ENCODE data around the gene DGKE. TPM values are rescaled to one million over a fixed set of nuclear protein-coding genes. Genes with fewer than 3 reads are reported as not detected.

The DGKE gene
- total and polyA plus RNA-seq, 2 of the 8 experiments (the other 6 are each of a cell fraction or from before 2014, with no cell fraction given) = 1.7 to 7.4 TPM

- Histone ChIP-seq H2AK5ac (ENCODE audit: low read depth, low read length) (no peak overlapping the region), H3K4ac (replicated peaks; ENCODE audit: insufficient read length, low read depth, low read length) (no peak overlapping the region), H3K9ac (replicated peaks in 1 of 4; ENCODE audit: extremely low read depth in 1 of 4, low read depth in 3 of 4, low read length in 3 of 4) (no peak overlapping the region), H4K8ac (ENCODE audit: extremely low read depth, insufficient read depth, low read length) (no peak overlapping the region), H2BK5ac (ENCODE audit: low read depth, low read length) (no peak overlapping the region), H2BK120ac (replicated peaks; ENCODE audit: low read depth, low read length) (no peak overlapping the region), H4K20me1 (replicated peaks in 1 of 2; ENCODE audit: control insufficient read depth in 1 of 2, insufficient read depth in 2 of 2, low read length in 2 of 2) (peaks cover 0 to 3% of the 10 kb centered on the region in 2 experiments), H3K27ac (ENCODE audit: low read depth, low read length) (no peak overlapping the region), H3K4me2 (ENCODE audit: insufficient read depth in 1 of 2, low read depth in 2 of 2, low read length in 2 of 2) (no peak overlapping the region), H3K36me3 (ENCODE audit: control insufficient read depth in 2 of 4, insufficient read depth in 4 of 4, low read length in 3 of 4) (peaks cover 3 to 39% (median 10%) of the 10 kb centered on the region in 4 experiments; a peak in 5 of 8 replicates), H2BK15ac (ENCODE audit: low read length) (no peak overlapping the region), H3K18ac (ENCODE audit: extremely low read depth, low read length) (no peak overlapping the region), H3K9me3 (ENCODE audit: insufficient read depth in 2 of 2, low read depth in 1 of 2, low read length in 1 of 2) (no peaks in the 10 kb centered on the region), H3K4me3 (ENCODE audit: extremely low read depth in 1 of 4, insufficient read depth in 2 of 4, low read depth in 3 of 4, low read length in 4 of 4) (no peak overlapping the region), H4K91ac (replicated peaks; ENCODE audit: insufficient read length, low read length) (no peak overlapping the region), H3K4me1 (replicated peaks in 1 of 4; ENCODE audit: control insufficient read depth in 3 of 4, insufficient read depth in 4 of 4, low read length in 3 of 4) (peaks cover 0 to 3% (median 0%) of the 10 kb centered on the region in 4 experiments; a peak in 2 of 7 replicates), H2AFZ (ENCODE audit: low read length) (no peak overlapping the region), H3K27me3 (replicated peaks in 1 of 4; ENCODE audit: control insufficient read depth in 3 of 4, extremely low read depth in 1 of 4, insufficient read depth in 3 of 4, low read length in 3 of 4) (no peaks in the 10 kb centered on the region), H4K5ac (ENCODE audit: insufficient read length, low read depth, low read length) (no peak overlapping the region), H2BK12ac (ENCODE audit: low read depth, low read length) (no peak overlapping the region), H3K23ac (ENCODE audit: insufficient read length) (no peak overlapping the region), H3K79me1 (ENCODE audit: low read depth, low read length) (no peaks in the 10 kb centered on the region), H3K56ac (replicated peaks; ENCODE audit: insufficient read length, low read depth, low read length) (no peak overlapping the region), H3K14ac (ENCODE audit: insufficient read length) (no peak overlapping the region), H2BK20ac (ENCODE audit: low read length) (no peak overlapping the region), H3K79me2 (ENCODE audit: control insufficient read depth in 1 of 2, insufficient read depth in 2 of 2, low read length in 2 of 2) (no peaks in the 10 kb centered on the region), H3K23me2 (ENCODE audit: low read depth, low read length) (no peaks in the 10 kb centered on the region)
- FAIRE-seq (no peak), DNase-seq (ENCODE audit: low read depth in 1 of 2, low spot score in 2 of 2) (no peak)
- CTCF ChIA-PET (ENCODE audit: partially characterized antibody) = interaction anchor here (1.2 kb wide), 1 partner anchor 53 kb away, joined by 4 read pairs; no protein-coding TSS in a partner anchor
- POLR2A ChIA-PET (ENCODE audit: partially characterized antibody) = no interaction called here
- WGBS, 2 experiments (ENCODE audit: extremely low coverage in 1 of 2, insufficient coverage in 1 of 2, insufficient read length in 1 of 2, insufficient replicate concordance in 2 of 2, low coverage in 1 of 2, low lambda C conversion rate in 2 of 2, missing lambda C conversion rate in 1 of 2) = 90% methylated on average over 14 of the region's 14 CpGs; no CpG with 5 or more reads in 1 of the 2 experiments
- TF ChIP-seq SP4 (IDR thresholded peaks at IDR 0.05; ENCODE audit: low read length) (no peak), POLR2AphosphoS5 (IDR thresholded peaks at IDR 0.05; ENCODE audit: low read depth, low read length) (no peak), EP300 (IDR thresholded peaks at IDR 0.05; ENCODE audit: borderline replicate concordance in 1 of 2, low read depth in 2 of 2, low read length in 2 of 2) (no peak), KDM5A (IDR thresholded peaks at IDR 0.05; ENCODE audit: low read length) (no peak), POU5F1 (IDR thresholded peaks at IDR 0.05; ENCODE audit: low read depth, low read length) (no peak), SAP30 (IDR thresholded peaks at IDR 0.05; ENCODE audit: insufficient read depth, insufficient replicate concordance, low read length) (no peak), JUND (IDR thresholded peaks at IDR 0.05; ENCODE audit: low read length) (no peak), CREB1 (IDR thresholded peaks at IDR 0.05) (no peak), GABPA (IDR thresholded peaks at IDR 0.05; ENCODE audit: borderline replicate concordance, insufficient read depth, low read length) (no peak), NRF1 (IDR thresholded peaks at IDR 0.05; ENCODE audit: low read depth, low read length) (no peak), TBP (IDR thresholded peaks at IDR 0.05; ENCODE audit: low read depth, low read length) (no peak), TAF1 (IDR thresholded peaks at IDR 0.05; ENCODE audit: low read depth, low read length) (no peak)
Observed at GRCh38 chr17:56897646-56898424, 63.9 kb downstream of the DGKE start.
